Islet of Langerhans (tissue), 1 donor: ENCODE data around the gene SLC2A1.
"Not testable (repeated sequence)": the region's sequence is repeated elsewhere in the genome, so short reads cannot be mapped to it uniquely, and the experiment has no call there.

Source experiments
- FAIRE-seq: peaks from one replicate; lab custom pipeline; 2011; peaks lifted over from hg19 to GRCh38; lab: Jason Lieb, UNC

The SLC2A1 gene

DNA sequence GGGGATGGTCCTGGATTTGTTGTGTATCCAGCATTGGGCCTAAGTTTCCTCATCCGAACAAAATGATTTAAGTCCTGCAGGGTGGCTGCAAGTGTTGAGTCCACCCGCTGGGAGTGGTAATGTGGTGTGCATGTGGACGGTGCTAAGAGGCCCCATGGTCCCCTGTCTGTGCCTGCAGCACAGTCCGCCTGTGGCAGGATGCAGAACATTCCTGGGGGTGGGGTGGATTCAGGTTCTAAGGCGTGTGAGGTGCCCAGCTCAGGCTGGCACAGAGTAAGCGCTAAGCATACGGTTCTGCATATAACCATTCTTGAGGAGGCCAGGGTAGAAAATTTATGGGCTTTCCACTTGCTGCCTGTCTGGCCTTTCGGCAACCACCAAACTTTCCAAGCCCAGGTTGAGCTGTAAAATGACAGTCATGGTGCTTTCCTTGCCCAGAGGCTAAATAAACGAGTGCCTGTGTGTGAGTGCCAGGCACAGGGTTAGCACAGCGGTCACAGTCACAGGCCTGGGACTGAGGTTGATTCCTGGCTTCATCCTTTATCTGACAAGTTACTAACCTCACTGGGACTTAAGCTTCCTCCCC is 30.7 kb downstream of the SLC2A1 start:
- no peak for FAIRE-seq

DNA sequence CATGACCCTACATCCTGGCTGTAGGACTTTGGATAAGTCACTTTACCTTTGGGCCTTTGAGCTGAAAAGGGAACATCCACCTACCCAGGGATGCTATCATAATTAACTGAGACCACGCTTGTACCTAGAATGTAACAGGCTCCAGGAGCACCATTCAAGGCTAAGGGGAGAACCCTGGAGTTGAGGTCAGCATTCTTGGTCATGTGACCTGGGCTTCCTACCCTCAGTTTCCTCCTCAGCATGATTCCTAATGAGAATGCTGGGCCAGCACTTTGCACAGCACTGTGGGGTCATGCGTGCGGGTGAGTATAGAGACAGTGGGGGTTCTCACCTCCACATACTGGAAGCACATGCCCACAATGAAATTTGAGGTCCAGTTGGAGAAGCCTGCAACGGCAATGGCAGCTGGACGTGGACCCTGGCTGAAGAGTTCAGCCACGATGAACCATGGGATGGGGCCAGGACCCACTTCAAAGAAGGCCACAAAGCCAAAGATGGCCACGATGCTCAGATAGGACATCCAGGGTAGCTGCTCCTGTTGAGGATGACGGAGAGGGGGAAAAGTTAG is 31.3 kb downstream of the SLC2A1 start:
- no peak for FAIRE-seq

DNA sequence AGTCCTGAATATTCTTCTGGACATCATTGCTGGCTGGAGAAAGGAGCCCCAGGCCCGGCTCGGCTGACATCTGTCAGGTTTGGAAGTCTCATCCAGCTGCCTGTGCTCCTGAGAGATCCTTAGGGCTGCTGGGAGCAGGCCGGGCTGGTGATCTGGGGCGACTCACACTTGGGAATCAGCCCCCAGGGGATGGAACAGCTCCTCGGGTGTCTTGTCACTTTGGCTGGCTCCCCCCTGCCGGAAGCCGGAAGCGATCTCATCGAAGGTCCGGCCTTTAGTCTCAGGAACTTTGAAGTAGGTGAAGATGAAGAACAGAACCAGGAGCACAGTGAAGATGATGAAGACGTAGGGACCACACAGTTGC is 31.8 kb downstream of the SLC2A1 start:
- no peak for FAIRE-seq

DNA sequence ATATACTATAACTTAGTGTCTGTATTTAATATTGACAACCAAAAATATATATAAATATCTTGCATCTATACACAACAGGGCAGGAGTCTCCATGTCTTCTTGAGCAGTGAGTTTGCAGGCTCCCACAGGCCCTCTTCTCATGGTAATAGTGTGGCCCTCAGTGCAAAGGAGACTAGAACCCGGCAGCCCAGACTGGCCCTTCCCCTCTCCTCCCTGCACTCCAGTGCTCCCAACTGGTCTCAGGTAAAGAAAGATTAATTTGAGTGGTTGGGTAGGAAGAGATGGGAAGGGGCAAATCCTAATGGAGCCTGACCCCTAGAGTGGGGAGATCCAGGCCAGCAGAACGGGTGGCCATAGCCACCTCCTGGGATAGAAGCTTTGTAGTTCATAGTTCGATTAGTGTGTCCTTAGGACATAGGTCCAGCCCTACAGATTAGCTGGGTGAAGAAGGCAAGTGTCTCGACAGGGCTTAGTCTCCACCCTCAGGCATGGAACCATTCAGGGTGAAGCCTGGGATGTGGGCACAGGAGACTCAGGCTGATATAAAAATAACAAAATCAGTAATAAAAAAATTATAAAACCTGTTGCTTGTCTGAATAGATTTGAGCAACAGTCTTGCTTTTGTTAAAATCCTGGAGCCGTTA is 32.3 kb downstream of the SLC2A1 start:
- no peak for FAIRE-seq

DNA sequence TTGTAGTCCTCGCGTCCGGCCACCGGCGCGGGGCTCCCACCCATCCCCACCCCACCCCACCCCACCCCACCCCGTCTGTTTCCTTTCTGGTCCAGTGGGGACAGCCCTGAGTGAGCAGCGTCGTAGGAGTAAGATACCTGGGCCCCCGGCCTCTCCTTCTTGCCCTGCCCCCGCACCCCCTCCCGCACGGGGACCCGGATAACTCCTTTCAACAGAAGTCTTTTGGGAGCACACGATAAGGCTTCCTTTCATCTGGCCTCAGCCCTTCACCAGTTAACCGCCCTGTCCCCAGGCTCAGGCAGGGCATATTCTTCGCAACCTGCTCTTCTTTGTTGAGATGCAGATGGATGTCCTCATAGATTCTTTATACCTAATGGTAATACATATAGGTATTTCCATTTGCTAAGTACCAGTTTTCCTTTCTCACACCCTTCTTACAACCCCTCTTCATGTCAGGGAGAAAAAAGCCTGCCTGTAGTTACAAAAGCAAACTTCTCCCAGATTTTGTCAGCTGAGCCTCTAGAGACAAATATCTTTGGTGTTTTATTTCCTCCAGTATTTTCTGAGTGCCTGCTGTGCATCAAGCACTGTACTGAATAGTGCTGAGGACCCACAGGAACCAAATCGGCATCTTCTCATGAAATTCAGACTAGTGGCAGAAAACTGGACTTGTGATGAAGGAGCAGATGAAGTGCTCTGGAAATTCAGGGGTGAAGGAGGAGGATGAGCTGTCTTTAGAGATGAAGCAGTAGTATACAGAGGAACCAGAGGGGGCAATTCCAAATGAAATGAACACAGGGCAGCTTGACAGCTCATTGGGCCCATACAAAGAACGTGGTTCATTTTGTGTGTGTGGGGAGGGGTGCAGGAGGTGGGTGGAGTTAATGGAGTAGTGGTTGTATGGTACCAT is 33.6 kb downstream of the SLC2A1 start:
- FAIRE-seq = no peak

GRCh38 chr1:42924082-42924850 is 34.4 kb downstream of the SLC2A1 start:
- no peak for FAIRE-seq

DNA sequence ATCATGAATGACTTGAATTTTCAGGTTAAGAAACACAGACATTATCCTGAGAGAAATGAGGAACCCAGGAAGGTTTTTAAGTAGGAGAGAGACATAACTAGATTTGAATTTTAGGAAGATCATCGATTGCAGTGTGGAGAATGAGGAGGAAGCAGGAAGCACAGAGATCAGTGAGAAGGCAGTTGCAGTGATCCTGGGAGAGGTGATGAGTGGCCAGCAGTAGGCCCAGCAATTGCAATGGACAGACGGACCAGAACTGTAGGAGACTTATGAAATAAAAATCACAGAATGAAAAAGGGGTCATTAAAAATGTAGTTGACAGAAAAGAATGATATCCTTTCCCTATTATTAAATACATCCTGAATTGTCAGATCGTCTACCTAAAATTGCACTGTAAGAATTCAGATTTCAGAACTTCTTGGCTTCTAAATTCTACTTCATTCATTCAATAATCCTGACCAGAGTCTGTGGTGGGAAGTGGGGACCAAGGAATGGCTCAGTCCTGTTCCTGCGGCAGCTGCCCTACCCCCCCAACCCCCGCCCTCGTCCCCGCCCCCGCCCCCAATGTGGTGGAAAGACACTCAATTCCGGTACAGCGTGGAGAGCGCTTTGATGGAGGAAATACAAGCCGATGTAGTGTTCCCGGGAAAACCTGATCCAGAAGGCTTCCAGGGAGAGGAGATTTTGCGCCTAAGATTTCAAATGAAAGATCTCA is 35.1 kb downstream of the SLC2A1 start:
- no peak for FAIRE-seq

DNA sequence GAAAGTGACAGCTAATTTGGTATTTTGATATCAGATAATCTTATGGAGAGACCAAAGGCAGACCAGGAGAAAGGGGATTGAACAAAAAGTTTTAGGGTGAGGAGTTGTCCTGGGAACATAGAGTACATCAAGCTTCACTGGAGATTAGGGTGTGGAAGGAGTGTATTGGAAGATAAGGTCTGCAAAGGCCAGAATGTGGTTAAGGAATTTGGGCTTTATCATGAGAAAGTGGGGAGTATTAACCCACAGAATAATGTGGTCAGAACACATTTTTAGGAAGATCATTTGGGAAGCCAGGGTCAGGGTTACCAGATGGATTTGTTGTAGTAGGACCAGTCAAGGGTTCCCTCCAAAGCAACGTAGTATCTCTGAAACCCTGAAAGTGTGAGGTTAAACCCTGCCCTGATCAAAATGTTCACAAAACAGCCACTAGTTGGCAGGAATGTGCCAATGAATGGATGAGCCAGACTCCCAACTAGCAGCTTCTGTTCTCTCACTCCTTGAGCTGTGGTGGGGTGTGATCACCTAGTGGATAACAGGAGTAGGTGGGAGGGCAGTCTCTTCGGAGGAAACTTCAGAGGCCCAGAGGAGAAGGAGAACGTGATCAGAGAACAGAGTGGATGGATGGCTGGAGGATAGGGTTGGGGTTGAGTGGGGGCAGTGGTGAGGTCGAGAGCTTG is 35.8 kb downstream of the SLC2A1 start:
- FAIRE-seq = peak; percentile 65

DNA sequence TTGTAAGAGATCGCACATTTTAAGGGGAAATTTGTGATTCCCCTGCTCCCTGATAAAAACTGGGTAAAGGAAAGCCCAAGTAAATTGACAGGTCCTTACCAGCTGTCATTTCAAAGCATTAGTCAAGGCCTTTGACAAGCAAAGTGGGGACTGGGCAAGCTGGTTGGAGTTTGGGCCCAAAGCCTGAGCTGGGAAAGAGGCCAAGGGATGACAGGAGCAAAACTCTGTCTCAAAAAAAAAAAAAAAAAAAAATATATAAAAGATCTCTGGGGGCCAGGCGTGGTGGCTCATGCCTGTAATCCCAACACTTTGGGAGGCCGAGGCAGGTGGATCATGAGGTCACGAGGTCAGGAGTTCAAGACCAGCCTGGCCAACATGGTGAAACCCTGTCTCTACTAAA is 36.9 kb downstream of the SLC2A1 start:
- FAIRE-seq = no peak

DNA sequence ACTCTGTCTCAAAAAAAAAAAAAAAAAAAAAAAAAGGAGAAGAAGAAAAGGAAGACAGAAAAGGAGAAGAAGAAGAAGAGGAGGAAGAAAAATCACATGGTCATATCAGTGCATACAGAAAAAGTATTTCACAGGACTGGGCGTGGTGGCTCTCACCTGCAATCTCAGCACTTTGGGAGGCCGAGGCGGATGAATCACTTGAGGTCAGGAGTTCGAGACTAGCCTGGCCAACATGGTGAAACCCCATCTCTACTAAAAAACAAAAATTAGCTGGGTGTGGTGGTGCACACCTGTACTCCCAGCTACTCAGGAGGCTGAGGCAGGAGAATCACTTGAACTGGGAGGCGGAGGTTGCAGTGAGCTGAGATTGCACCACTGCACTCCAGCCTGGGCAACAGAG is 39.0 kb downstream of the SLC2A1 start:
- FAIRE-seq = not testable (repeated sequence)

- no peak for FAIRE-seq
These were observed 41.5 kb downstream of the SLC2A1 start for GRCh38 chr1:42917241-42917495.

GRCh38 chr1:42915456-42915855 is 43.2 kb downstream of the SLC2A1 start:
- no peak for FAIRE-seq

- FAIRE-seq = no peak
These were observed 44.5 kb downstream of the SLC2A1 start for GRCh38 chr1:42914092-42914627.

DNA sequence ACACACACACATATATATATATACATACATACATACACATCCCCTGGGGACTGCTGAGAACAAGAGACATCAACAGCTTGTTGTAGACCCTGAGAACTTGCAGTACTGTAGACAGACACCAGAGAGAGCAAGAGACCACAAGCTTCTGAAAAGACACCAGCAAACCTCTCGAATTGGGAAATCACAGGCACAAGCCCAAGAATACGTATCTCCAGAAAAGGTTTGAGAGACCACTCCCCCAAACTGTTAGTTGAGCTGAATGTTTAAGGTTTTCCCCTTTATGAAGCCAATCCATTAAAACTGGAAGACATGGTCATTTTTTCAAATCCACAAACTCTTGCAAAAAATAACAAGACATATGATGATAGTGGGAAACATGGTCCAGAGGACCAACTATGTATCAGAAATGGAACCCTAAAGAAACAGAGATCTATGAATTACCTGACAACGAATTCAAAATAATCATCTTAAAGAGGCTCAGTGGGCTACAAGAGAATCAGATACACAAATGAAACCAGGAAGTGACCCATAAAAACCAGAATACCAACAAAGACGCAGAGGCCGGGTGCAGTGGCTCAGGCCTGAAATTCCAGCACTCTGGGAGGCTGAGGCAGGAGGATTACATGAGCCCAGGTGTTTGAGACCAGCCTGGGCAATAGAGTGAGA is 45.1 kb downstream of the SLC2A1 start:
- peak; percentile 95 for FAIRE-seq

DNA sequence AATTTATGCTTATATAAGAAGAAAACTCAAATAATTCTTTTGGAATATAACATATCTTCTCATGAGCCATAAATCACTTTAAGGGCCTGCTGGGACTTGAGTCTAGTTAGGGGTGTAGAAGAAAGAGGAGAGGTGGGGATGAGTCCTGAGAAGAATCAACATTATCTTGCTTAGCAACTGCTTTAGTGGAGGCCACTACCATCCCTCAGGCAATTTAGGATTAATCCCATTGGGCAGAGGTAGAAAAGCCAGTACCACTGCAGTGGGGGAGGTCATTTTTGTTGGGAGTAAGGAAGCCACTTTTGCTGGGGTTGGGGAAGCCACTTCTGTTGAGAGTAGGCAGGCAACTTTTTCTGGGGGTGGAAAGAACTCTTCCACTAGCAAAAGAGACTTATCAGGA is 47.7 kb downstream of the SLC2A1 start:
- no peak for FAIRE-seq

DNA sequence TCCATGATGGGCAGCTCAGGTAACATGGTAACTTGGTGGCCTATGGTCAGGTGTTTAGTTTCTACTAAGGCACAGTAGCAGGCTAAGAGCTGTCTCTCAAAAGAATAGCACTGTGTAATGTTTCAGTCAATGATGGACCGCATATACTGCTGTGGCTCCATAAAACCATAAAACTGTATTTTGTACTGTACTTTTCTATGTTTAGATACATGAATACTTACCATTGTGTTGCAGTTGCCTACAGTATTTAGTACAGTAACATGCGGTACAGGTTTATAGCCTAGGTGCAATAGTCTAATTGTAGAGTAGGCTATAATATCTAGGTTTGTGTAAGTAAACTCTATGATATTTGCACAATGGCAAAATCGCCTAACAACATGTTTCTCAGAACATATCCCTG is 50.6 kb downstream of the SLC2A1 start:
- FAIRE-seq = no peak

DNA sequence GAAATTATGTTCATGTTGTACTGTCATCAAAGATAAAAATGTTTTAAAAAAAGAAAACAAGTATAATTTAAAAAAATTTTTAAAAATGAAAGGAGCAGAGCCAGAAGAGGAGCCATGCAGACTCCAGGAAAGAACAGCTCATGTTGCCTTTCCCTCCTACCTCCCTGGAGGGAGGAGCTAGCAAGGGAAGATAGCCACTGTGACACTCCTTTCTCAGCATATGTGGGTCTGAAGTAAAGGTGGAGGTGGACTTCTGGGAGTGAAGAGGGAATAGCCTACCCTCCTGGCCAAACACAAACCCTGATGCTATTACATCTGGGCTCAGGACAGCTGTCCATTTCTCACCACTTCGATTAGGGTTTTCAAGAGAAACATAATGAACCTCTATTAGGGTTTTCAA is 54.2 kb downstream of the SLC2A1 start:
- no peak for FAIRE-seq

DNA sequence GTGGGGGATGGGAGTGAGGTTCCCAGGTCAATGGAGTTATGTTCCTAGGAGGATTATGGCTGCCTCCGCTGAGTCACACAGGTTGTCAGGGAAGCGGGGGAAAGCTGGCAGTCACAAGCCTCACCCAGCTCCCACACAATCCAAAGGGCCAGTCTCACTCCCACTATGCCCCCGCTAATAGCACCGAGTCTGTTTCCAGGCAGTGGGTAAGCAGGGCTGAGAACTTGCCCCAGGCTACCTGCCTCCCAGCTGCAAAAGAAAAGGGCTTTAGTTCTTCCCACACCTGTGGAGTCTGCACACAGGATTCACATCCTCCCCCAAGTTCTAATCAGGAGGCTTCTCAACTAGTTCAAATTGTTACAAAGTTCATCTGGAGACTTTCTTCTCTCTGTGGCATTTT is 58.7 kb downstream of the SLC2A1 start:
- not testable (repeated sequence) for FAIRE-seq

DNA sequence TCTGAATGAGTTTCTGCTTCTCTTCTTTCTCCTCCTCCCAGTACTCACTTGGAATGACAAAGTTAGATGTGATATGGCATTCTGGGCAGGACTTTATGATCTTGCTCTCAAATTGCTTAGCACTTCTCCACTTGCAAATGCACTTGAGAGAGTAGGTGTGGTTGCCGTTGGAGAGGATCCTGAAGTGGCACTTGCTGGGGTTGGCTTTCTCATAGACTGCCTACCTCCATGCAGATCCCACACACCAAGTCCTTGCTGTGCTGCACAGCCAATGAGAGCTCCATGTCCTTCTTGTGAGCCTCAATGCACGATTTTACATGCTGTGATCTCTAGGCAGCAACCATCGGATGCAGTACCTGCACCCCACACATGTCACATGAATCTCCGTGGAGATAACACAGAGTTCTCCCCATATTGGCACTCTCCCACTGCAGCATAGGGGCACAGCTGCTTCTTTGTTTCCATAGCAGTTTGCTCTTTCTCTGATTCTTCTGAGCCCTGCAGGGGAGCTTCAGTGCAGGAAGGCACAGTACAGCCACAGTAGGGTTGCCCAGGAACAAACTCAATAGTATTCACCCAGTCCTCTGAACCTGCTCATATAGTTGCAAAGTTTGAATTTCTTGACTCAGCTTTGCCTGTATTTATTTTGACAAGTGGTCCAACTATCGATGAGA is 67.1 kb downstream of the SLC2A1 start:
- no peak for FAIRE-seq

DNA sequence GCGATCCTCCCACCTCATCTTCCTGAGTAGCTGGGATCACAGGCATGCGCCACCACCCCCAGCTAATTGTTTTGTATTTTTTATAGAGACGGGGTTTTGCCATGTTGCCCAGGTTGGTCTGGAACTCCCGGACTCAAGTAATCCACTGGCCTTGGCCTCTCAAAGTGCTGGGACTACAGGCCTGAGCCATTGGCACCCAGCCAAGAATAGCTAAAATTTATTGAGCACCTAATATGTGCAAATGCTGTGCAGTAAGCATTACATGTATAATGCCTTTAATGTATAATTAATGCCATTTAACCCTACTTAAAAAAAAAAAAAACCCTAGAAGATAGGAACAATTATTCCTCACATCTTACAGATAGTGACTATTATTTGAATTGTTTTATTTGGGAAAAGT is 69.4 kb downstream of the SLC2A1 start:
- FAIRE-seq = no peak
